Heart right ventricle (tissue), 16 donors: ENCODE results near the gene BRI3BP. TPM values are rescaled to one million over a fixed set of nuclear protein-coding genes. Genes with fewer than 3 reads are reported as not detected.

ENCODE experiments used
- ATAC-seq, 8 donors: fragments of 200-7000 bp; cut with Tn5 transposase; one replicate each; pipeline ENCODE4 v1.9.1; 2020; ENCODE audit warnings: mild to moderate bottlenecking in 8 of 8, moderate library complexity in 8 of 8, moderate number of reproducible peaks in 1 of 8
- DNase-seq, 2 donors: peaks; one replicate each; pipeline ENCODE4 v3.0.0-alpha.2; 2020
- H3K27ac ChIP-seq, 10 donors: fragments of 200-600 bp; sonication (generic) in 2 of 10; one replicate each; pipeline versions ENCODE4 v1.5.0 to v1.8.0; 2020 to 2022; ENCODE audit warnings: mild to moderate bottlenecking in 3 of 10
- H3K27me3 ChIP-seq, 7 donors: fragments of 200-600 bp; one replicate each; pipeline ENCODE4 v1.8.0; 2021 to 2022; ENCODE audit warnings: mild to moderate bottlenecking in 2 of 7
- H3K36me3 ChIP-seq, 9 donors: fragments of 200-600 bp; sonication (generic) in 1 of 9; one replicate each; pipeline versions ENCODE4 v1.5.0 to v1.8.0; 2020 to 2022; ENCODE audit warnings: mild to moderate bottlenecking in 2 of 9
- H3K4me1 ChIP-seq, 9 donors: fragments of 200-600 bp; sonication (generic) in 1 of 9; one replicate each; pipeline versions ENCODE4 v1.5.0 to v1.8.0; 2020 to 2022; ENCODE audit warnings: mild to moderate bottlenecking in 4 of 9
- H3K4me3 ChIP-seq, 10 donors: fragments of 200-600 bp; sonication (generic) in 2 of 10; one replicate each; pipeline versions ENCODE4 v1.5.0 to v1.8.0; 2020 to 2022; ENCODE audit warnings: mild to moderate bottlenecking in 7 of 10, moderate library complexity in 2 of 10
- H3K9me3 ChIP-seq, 11 donors: fragments of 200-600 bp in 10 of 11; sonication (generic) in 2 of 11; one replicate each; pipeline versions ENCODE4 v1.5.0 to v1.8.0; 2013 to 2022; ENCODE audit warnings: mild to moderate bottlenecking in 2 of 11, control low read depth in 1 of 11, moderate library complexity in 1 of 11
- WGBS, 2 donors: extraction: QIAGEN DNeasy Blood & Tissue Kit; methylation state at CpG; one replicate each; pipeline ENCODE4 v1.1.7; 2013; ENCODE audit warnings: inconsistent platforms in 1 of 2; 5-methylcytosine and 5-hydroxymethylcytosine counted together
- intact Hi-C, 10 donors: fragments of 100-400 bp; cut with DNase I; formaldehyde crosslinking; loops; one replicate each; pipeline versions ENCODE4 v1.11.1 to v1.14.2; 2022
- long read RNA-seq, 3 donors: library from polyadenylated mRNA; unstranded; transcript quantifications; one replicate each; pipeline ENCODE4 v2.0.0, GENCODE V29; 2020 to 2021
- polyA plus RNA-seq, 2 donors: library from polyadenylated mRNA; stranded (reverse); fragments of 200-250 nt; gene quantifications; one replicate each; pipeline ENCODE4 v1.2.3, GENCODE V29; 2013
- total RNA-seq, 10 donors: library from RNA; stranded (reverse); fragmentation: NEBNext Ultra II Directional in 3 of 10; extraction: Animal tissue kit (Norgen Biotek cat#: 25700) in 3 of 10; gene quantifications; one replicate each; pipeline versions ENCODE4 v1.2.1 to v1.2.4, GENCODE V29; 2021 to 2023
- TF ChIP-seq, protein P1 (sequence below), 9 donors: fragments of 200-600 bp; sonication (generic) in 2 of 9; IDR thresholded peaks; one replicate each; pipeline versions ENCODE4 v1.5.0 to v1.8.0; 2021 to 2022; ENCODE audit warnings: antibody characterized with exemption in 9 of 9, mild to moderate bottlenecking in 5 of 9, moderate library complexity in 1 of 9
- donor health status: Arrhythmogenic right ventricular cardiomyopathy.
- donor health status: ischemic (EF 13 %, LVEDD 7.1; RV severe dilation, severe dysfunction).
- donor health status: healthy with polysubstance abuse.
- donor health status: DM: no; HTN: yes; CAD: no.
- donor health status: DM: no; HTN: no; CAD: no.
- donor health status: ischemic (EF 25% LVEDD 6.9; RV normal size, moderate dysfunction).
- donor health status: ischemic (EF 25% LVEDD 5.7; RV mildly dilated, moderate dysfunction).
- donor health status: healthy.
- donor health status: DM: yes; HTN: yes; CAD: no.
- donor health status: Ischemic cardiomyopathy.
- donor health status: ischemic (EF 35%, LVEDD 5.7; RV mildly dilated, moderate dysfunction).
- donor health status: nonischemic (EF 11% LVEDD 7.7; RV severe dilation, severe dysfunction).
- donor health status: DM: yes; HTN: yes; CAD: no.
- donor health status: PGD.
- donor health status: ischemic (EF 29% LVEDD 5.4; RV normal size, mild dysfunction).
- donor health status: nonischemic (EF 23%, LVEDD 6.1; RV moderate dilation, normal function).

Gene BRI3BP, protein sequence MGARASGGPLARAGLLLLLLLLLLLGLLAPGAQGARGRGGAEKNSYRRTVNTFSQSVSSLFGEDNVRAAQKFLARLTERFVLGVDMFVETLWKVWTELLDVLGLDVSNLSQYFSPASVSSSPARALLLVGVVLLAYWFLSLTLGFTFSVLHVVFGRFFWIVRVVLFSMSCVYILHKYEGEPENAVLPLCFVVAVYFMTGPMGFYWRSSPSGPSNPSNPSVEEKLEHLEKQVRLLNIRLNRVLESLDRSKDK
- total RNA-seq, result 1 to 10 TPM; 3.2 to 4.9 (median 3.9) TPM
- 1 to 10 TPM; 1.3 to 1.5 TPM for polyA plus RNA-seq
- long read RNA-seq, donor 1, full-length matches to known transcripts, result 6 of 10 reads
- long read RNA-seq, donor 1, partial matches to known transcripts, result 1 of 10 reads
- long read RNA-seq, donor 1, other reads (novel, unspliced or antisense), result 3 of 10 reads
- long read RNA-seq, donor 2, full-length matches to known transcripts, result 5 of 6 reads
- long read RNA-seq, donor 2, partial matches to known transcripts, result 0 of 6 reads
- long read RNA-seq, donor 2, other reads (novel, unspliced or antisense), result 1 of 6 reads
- long read RNA-seq, donor 3, partial matches to known transcripts, result 0 of 2 reads
- long read RNA-seq, donor 3, other reads (novel, unspliced or antisense), result 2 of 2 reads

DNA sequence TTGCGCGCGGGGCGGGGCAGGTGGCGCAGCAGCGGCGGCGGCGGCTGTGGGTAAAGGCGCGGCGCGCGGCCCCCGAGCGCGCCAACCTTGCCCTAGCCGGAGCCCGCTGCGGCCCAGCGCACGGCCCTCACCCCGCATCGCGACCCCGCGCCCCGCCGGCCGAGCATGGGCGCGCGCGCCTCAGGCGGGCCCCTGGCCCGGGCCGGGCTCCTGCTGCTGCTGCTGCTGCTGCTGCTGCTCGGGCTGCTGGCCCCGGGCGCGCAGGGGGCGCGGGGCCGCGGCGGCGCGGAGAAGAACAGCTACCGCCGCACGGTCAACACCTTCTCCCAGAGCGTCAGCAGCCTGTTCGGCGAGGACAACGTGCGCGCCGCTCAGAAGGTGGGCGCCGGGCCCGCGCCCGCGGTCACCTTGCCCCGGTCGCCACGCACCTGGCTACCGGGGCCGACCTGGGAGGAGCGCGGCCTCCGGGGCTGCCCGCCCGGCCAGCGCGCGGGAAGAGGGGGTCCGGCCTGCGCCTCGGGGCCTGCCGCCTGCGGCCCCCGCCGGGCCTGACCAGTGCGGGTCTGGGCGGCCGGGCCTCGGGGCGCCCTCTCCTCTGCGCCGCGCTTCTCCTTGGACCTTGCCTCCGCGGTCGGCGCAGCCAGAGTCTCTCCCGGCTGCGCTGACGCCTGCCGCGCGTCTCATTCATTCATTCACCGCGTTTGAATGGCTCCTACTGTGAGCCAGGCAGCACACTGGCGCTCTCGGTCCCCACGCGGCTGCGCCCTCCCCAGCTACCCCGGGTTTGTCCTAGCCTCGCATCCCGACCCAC lies at the start of gene BRI3BP:
Gene BRI3BP, plus strand, starts transcription at position 20 of the 811 bp plus-strand sequence. Its CDS starts 146 bp downstream, at position 166.
- ATAC-seq (peak; percentile 17 to 44 (median 32)), DNase-seq (peak in 1 of 2 donors; percentile 23)
- H3K9me3 ChIP-seq, result no peaks in the 10 kb centered on the region
- H3K27ac ChIP-seq, result peak within 1 kb of the TSS in 3 of 10 donors; percentile 8 to 58 (median 9)
- TF ChIP-seq, protein P1, sequence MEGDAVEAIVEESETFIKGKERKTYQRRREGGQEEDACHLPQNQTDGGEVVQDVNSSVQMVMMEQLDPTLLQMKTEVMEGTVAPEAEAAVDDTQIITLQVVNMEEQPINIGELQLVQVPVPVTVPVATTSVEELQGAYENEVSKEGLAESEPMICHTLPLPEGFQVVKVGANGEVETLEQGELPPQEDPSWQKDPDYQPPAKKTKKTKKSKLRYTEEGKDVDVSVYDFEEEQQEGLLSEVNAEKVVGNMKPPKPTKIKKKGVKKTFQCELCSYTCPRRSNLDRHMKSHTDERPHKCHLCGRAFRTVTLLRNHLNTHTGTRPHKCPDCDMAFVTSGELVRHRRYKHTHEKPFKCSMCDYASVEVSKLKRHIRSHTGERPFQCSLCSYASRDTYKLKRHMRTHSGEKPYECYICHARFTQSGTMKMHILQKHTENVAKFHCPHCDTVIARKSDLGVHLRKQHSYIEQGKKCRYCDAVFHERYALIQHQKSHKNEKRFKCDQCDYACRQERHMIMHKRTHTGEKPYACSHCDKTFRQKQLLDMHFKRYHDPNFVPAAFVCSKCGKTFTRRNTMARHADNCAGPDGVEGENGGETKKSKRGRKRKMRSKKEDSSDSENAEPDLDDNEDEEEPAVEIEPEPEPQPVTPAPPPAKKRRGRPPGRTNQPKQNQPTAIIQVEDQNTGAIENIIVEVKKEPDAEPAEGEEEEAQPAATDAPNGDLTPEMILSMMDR (IDR thresholded peaks at IDR 0.05), result no peak
- H3K27me3 ChIP-seq, result no peaks in the 10 kb centered on the region
- peak within 1 kb of the TSS; percentile 34 to 67 (median 59) for H3K4me3 ChIP-seq
- no peaks in the 10 kb centered on the region for H3K36me3 ChIP-seq
- H3K4me1 ChIP-seq, result peaks cover 0 to 42% (median 16%) of the 10 kb centered on the region in 9 donors
- intact Hi-C loops, result loop anchor here in 2 of 10 donors (5.0 to 10.0 kb wide), 2 partner anchors 51 to 53 kb away; no protein-coding TSS in a partner anchor
- 0 to 1% methylated on average over 109 to 112 of the region's 112 CpGs for WGBS, 2 donors

- Histone ChIP-seq H3K4me1 (peaks cover 0 to 10% (median 0%) of the 10 kb centered on the region in 9 donors), H3K36me3 (peaks cover 0 to 62% (median 17%) of the 10 kb centered on the region in 9 donors), H3K9me3 (no peaks in the 10 kb centered on the region), H3K4me3 (no peak overlapping the region), H3K27ac (no peak overlapping the region), H3K27me3 (no peaks in the 10 kb centered on the region)
- TF ChIP-seq, protein P1 (IDR thresholded peaks at IDR 0.05), result no peak
- no peak for ATAC-seq
- 90 to 92% methylated on average over 10 of the region's 10 CpGs for WGBS, 2 donors
- no peak for DNase-seq
- intact Hi-C loops, result no loop called here
Measured at GRCh38 chr12:124946447-124946793, 47.0 kb upstream of the BRI3BP start.

- no peaks in the 10 kb centered on the region for H3K27me3 ChIP-seq
- peaks cover 0 to 68% (median 17%) of the 10 kb centered on the region in 9 donors for H3K36me3 ChIP-seq
- WGBS, 2 donors, result 91 to 92% methylated on average over 11 of the region's 11 CpGs
- intact Hi-C loops, result no loop called here
- TF ChIP-seq, protein P1 (IDR thresholded peaks at IDR 0.05), result no peak
- no peaks in the 10 kb centered on the region for H3K9me3 ChIP-seq
- H3K4me1 ChIP-seq, result peaks cover 0 to 10% (median 0%) of the 10 kb centered on the region in 9 donors
- peak overlapping the region in 1 of 10 donors; percentile 41 for H3K27ac ChIP-seq
- ATAC-seq (peak in 1 of 8 donors; percentile 9), DNase-seq (no peak)
- H3K4me3 ChIP-seq, result no peak overlapping the region
Measured at GRCh38 chr12:124947013-124947412, 46.4 kb upstream of the BRI3BP start.
